GM12872 (cell line): Measurements from ENCODE around the gene SORCS2.

ENCODE experiments used
- TF ChIP-seq, protein P1 (sequence below): IDR thresholded peaks from 3 replicates; pipeline ENCODE4 v1.5.1; 2011; ENCODE audit warnings: low read depth, mild to moderate bottlenecking, low read length, moderate library complexity; ENCODE audit not compliant: insufficient read depth

SORCS2 gene

DNA sequence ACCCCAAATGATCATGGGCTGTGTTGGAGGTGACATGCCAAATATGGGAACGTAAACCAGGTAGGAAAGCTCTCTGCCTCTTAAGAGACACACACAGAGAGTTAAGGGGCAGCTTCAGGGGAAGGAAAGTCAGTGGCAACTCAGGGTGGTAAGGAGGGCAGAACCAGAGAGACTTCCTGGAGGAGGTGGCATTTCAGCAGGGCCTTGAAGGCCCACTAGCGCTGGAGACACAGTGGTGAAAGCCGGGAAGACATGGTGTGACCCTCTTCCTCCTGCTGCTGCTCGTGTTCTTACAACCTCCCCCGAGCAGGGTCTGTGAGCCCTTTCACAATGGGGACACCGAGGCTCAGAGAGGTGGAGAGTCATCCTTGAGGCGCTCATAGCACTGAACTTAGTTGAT lies 68.2 kb downstream of the SORCS2 start:
- TF ChIP-seq, protein P1, sequence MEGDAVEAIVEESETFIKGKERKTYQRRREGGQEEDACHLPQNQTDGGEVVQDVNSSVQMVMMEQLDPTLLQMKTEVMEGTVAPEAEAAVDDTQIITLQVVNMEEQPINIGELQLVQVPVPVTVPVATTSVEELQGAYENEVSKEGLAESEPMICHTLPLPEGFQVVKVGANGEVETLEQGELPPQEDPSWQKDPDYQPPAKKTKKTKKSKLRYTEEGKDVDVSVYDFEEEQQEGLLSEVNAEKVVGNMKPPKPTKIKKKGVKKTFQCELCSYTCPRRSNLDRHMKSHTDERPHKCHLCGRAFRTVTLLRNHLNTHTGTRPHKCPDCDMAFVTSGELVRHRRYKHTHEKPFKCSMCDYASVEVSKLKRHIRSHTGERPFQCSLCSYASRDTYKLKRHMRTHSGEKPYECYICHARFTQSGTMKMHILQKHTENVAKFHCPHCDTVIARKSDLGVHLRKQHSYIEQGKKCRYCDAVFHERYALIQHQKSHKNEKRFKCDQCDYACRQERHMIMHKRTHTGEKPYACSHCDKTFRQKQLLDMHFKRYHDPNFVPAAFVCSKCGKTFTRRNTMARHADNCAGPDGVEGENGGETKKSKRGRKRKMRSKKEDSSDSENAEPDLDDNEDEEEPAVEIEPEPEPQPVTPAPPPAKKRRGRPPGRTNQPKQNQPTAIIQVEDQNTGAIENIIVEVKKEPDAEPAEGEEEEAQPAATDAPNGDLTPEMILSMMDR: no peak

DNA sequence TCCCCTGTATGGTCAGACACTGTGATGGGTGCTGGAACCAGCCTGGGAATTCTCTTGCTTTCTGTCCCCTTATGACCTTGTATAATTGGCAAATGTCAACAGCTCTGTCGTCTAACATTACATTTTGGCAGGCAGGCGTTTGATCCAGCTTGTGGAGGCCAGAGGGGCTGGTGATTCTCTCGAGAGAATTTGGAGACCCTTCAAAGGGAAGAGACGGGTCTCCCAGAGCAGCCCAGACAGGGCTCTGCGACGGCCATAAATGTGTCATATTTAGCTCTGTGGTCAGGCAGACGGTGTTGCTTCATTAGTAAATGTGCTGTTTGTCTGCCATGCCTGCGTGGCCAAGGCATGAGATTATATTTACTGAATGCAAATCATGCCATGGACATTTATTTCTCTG lies 68.7 kb downstream of the SORCS2 start:
- TF ChIP-seq, protein P1: no peak

GRCh38 chr4:7261536-7261935 lies 69.2 kb downstream of the SORCS2 start:
- TF ChIP-seq, protein P1: no peak

DNA sequence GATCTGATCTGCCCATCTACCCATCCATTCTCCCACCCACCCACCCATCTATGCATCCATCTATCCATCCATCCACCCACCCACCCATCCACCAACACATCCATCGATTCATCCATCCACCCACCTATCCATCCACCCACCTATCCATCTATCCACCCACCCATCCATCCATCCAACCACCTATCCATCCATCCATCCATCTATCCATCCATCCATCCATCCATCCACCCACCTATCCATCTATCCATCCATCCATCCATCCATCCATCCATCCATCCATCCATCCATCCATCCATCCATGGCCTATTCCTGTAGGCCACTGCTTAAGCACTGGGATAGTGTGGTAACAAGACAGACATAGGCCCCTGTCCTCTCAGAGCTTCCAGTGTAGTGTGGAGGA lies 69.8 kb downstream of the SORCS2 start:
- TF ChIP-seq, protein P1: no peak

GRCh38 chr4:7263166-7263565 lies 70.8 kb downstream of the SORCS2 start:
- TF ChIP-seq, protein P1: no peak

GRCh38 chr4:7264694-7265093 lies 72.4 kb downstream of the SORCS2 start:
- TF ChIP-seq, protein P1: no peak

GRCh38 chr4:7266525-7267292 lies 74.4 kb downstream of the SORCS2 start:
- TF ChIP-seq, protein P1: no peak

- TF ChIP-seq, protein P1: no peak
Measured at GRCh38 chr4:7267829-7268228, 75.5 kb downstream of the SORCS2 start.
